Tongue (tissue), 2 donors: ENCODE data around the gene PADI2. TPM values are rescaled to one million over a fixed set of nuclear protein-coding genes. Genes with fewer than 3 reads are reported as not detected.

Experiments
- DNase-seq: peaks from one replicate; pipeline ENCODE4 v3.0.0-alpha.2; 2015
- total RNA-seq: library from RNA; depleted of rRNA; stranded (reverse); fragments of >200 nt; gene quantifications from one replicate; pipeline ENCODE4 v1.2.3, GENCODE V29; 2014

Gene PADI2
- total RNA-seq, 1 donor from 2014 or later, result 291 TPM

DNA sequence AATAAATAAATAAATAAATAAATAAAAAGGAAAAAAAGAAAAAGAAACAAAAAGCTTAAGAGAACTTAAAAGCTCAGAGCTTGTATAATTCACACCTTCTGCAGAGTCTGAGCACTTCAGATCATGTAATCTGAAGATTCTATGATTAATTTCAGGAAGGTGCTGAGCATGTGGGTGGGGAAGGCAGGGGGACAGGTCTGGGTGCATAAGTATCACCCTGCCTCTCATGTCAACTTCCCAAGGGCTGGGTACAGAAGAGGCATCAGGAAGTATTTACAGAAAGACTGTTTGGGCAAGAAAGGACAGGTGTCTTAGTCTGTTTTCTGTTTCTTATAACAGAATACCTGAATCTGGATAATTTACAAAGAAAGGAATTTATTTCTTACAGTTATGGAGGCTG, 20.4 kb upstream of the PADI2 start:
- no peak for DNase-seq

DNA sequence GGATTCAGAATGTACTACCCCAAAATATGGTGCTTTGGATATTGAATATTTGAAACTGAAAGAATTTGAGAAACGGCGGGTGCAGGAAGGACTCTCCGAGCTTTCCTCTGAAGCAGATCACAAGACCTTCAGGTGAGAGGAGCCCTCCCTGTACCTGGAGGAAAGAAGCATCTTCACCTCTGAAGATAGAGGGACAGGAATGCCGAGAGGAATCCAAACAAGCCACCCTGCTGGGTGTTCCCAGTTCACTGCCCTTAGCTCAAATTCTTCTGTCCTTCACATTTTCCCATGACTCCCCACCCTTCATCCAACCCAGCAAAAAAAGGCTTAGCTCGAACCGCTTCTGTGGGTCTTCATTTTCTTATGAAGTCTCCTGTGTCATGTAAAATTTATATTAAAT, 18.2 kb upstream of the PADI2 start:
- DNase-seq, result no peak

DNA sequence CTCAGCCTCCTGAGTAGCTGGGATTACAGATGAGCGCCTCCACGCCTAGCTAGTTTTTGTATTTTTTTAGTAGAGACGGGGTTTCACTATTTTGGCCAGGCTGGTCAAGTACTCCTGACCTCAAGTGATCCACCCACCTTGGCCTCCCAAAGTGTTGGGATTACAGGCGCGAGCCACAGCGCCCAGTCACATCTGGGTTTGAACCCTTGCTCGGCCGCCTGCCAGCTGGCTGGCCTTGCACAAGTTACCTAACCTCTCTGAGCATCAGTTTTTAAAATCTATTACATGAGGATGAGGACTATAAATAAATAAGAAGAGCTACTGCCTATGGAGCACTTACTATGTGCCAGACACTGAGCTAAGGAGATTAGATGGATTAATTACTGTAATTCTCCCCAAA, 17.7 kb upstream of the PADI2 start:
- no peak for DNase-seq

DNA sequence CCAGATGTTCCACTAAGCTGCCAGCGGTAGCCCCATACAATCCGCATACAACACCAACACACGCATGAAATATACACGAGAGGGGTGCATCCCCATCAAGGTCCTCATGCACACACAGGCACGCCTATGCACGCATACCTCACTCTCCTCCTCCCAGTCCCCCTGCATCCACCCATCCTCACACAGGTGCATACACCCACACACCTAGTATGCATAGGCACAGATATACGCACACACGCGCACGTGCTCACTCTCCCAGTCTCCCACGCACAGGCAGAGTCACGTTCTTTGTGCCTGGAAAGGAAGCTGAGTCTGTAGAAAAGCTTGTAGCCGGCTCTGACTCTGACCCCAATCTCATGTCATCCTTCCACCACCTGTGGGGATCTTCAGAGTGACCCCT, 16.9 kb upstream of the PADI2 start:
- DNase-seq, result no peak

DNA sequence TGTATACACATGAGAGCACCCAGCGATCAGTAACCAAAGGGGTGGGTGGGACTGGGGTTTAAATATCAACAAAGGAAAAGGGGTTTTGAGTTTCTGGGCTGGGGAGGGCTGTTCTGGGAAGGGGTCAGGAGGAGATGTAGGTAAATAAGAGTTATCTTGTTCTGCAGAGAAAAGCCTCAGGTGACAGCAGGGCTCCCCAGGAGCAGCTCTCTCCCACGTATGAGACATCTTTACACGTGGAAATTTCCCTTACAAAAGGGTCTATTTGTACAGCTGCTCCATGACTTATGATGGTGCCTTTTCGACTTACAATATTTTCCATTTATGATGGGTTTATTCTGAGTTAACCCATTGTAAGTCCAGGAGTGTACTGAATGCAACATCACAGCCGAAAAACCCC, 16.3 kb upstream of the PADI2 start:
- no peak for DNase-seq

DNA sequence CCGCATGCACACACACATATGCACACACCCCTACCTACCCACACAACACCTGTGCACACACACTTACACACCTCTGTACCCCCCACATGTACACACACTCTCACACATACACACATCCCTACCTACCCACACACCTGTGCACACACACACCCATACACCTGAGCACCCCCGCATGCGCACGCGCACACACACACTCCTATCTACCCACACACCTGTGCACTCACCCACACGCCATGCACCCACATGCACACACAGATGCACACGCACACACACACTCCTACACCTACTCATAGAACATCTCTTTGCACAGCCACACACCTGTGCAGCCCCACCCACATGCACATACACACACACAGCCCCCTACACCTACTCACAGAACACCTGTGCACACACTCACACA, 15.5 kb upstream of the PADI2 start:
- DNase-seq, result no peak

DNA sequence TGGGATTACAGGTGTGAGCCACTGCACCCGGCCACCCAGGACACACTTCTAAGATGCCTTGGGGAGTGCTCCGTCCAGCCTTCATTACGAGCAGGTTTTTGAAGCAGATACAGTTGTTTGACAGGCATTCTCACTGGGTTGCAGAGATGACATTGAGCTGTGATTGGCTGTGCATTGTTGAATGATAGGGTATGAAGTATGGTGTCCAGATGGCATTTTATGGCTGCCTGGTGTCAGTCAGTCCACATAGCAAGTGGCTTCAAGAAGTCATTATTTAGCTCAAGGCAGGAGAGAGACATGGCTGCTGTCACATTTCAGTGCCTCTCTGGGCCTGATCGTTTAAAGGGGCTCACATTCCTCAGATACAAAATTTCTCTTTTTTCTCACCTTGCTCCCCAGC, 14.8 kb upstream of the PADI2 start:
- no peak for DNase-seq

DNA sequence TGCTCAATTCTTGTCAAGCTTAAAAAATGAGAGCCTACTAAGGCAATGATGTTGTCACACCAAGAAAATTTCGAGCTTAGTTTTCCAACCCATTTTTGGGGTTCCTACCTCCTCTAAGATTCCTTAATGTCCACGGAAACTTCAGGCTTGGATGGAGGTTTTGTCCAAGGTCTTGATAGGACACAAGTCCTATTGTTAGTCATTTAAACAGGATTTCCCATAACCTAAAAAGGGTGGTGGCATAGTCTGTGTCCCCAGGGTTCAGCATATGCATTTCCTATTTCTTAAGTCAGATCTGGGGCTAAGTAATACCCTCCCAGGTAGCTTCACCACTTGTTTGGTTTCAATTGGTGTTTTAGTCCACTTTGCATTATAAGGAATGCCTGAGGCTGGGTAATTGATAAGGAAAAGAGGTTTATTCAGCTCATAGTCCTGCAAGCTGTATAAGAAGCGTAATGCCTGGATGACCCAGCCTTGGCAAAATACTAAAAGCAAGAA, 10.9 kb upstream of the PADI2 start:
- DNase-seq, result no peak

DNA sequence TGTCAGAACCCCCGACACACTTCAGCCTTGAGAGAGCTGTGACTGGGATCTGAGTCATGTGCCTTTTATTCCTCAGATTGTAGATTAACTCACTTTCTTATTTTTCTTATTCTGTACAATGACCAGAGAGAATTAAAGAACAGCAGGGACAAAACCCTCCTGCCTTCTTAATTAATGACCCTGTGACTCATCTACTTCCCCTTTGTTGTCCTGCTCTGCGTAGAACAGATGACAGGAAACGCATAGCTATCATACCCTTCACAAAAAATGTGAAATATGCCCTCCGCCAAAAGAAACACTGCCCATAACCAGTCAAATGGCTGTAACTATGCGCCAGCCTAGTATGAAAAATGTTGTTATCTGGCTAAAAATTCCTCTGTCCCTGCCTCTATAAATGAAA, 9.1 kb upstream of the PADI2 start:
- DNase-seq, result no peak

DNA sequence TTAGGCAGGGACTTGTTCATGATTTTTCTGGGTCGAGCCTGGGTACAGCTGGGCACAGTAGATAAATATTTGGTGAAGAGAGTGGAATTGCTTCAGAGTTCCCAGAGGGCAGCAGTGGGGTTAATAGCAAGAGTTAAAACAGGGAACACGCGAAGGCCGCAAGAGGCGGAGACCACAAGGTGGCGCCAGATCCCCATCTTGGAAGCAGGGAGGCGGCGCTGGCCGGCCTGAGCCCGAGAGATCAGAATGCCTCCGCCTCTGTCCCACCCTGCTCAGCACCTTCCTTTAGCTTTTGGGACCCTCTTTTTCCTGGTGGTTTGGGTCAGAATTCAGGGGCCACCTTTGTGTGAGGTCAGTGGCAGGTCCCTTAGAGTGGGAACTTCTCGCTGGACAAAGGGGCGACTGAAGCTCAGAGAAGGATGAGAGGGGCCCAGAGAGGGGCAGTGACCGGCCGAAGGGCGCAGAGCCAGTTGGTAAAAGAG, 6.5 kb upstream of the PADI2 start:
- peak; percentile 93 for DNase-seq

DNA sequence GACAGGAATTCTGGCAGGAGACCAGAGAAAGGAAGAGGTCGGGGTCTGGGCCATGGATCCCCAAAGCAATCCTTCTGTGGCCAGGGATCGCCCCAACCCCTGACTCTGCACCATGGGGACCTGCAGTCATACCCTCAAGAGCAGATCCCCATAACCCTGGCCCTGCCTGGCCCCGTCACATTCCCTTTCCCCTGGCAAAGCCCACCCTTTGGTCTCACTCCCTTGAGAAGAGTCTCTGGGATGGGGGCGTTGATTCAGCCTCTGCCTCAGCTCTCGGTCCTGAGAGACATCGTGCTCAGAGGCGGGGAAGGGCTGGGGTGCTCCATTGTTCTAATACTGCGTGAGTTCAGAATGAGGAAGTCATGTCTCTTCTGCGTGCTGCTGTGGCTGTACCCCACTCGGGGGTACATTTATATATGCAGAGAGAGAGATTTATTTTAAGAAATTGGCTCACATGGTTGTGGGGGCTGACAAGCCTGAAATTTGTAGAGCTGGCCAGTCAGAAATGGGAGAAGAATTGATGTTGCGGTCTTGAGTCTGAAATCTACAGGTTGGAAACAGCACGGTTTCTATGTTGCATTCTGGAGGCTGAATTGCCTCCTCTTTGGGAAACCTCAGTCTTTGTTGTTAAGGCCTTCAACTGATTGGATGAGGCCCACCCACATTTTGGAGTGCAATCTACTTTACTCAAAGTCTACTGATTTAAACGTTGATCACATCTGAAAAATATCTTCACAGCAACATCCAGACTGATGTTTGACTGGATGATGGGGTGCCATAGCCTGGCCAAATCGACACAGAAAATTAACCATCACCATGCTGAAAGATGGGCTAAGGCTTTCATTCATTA, 4.2 kb upstream of the PADI2 start:
- no peak for DNase-seq

DNA sequence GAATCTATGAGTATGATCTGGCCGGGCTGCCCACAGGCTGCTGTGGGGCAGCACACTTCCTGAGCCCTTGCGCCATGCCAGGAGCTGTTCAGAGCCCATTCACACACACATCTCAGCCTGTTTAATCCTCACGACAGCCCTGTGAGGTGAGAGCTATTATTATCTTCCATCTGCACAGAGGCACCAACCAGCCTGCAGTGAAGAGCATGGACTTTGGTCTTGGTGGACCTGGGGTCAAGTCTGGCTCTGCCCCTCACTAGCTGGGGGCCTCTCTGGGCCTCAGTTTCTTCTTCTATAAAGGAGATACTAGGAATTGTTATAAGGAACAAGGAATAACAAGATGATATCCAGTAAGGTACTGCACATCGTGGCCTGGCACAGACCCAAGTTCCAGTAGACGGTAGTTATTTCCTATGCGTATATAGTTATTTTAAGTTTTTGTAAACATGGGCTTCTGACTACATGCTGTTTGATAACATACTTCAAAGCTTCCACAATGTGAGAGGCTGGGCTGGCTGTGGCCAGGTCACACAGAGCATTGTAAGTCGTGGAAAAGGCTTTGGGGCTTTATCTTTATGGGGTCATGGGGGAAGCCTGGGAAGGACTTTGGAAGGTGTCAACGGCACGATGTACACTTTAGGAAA, 3.4 kb upstream of the PADI2 start:
- peak; percentile 58 for DNase-seq

DNA sequence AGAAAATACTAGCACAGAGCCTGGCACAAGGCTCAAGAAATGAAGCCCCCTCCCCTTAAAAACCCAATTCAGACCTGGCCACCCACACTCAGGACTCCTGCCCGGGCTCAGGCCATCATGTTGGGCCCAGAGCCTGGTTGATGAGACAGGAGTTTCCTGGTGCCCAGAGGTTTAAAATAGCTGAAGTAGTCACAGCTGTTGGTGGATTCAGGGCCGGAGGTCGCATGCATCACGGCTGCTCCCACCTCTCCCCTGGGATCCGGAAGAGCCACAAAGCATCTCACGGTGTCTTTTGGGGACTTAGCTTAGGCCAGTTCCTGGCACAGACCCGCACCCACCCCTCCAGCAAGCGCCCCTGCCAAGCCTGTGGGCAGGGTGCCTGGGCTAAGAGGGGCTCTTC, 2.6 kb upstream of the PADI2 start:
- peak; percentile 73 for DNase-seq

DNA sequence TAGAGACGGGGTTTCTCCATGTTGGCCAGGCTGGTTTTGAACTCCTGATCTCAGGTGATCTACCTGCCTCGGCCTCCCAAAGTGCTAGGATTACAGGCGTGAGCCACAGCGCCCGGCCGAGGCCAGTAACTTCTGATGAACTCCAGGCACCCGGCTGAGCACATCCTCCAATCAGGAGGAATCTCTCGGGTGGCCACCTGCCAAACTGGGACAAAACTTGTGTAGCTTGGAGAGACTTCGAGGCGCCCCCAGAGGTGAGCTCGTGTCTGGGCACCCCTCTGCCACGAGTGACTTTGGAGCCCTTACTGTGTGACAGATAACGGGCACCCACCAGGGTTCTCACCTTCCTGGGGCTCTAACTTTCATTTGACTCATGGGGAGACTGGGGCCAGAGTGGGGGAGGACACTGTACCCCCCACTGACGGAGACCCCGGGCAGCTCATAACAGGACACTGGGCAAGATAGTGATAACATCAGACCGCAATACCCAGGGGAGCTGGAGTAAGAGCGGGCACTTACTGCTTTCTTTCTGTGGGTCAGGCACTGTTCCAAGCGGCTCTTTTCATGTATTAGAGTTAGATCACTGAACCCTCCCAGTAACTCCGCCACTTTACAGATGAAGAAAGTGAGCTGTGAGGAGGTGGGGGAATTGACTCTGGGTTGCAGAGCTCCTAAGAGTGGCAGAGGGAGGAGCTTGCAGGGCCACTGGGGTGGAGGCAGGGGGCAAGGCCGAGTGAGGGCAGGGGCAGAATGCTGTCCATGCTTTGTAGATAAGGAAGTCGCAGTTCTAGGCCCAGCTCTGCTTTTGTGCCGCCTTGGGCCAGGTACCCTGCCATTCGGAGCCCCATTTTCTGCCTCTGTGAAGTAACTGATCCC, 1.9 kb upstream of the PADI2 start:
- DNase-seq, result peak; percentile 73

DNA sequence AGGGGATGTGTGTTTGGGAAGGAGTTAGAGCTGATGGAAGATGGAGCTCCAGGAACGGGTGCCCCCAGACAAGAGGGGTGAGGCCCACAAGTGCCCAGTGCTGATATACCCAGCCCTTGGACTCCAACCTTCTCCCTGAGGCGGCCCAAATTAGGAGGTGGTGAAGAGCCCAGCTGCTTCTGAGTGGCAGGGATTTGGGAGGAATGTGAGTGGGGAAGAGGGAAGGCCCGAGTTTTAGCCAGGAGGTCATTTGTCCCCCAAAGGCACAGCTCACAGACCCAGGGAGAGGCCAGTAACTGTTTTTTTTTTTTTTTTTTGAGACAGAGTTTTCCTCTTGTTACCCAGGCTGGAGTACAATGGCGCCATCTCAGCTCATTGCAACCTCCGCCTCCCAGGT, 1.2 kb upstream of the PADI2 start:
- DNase-seq, result peak; percentile 58

DNA sequence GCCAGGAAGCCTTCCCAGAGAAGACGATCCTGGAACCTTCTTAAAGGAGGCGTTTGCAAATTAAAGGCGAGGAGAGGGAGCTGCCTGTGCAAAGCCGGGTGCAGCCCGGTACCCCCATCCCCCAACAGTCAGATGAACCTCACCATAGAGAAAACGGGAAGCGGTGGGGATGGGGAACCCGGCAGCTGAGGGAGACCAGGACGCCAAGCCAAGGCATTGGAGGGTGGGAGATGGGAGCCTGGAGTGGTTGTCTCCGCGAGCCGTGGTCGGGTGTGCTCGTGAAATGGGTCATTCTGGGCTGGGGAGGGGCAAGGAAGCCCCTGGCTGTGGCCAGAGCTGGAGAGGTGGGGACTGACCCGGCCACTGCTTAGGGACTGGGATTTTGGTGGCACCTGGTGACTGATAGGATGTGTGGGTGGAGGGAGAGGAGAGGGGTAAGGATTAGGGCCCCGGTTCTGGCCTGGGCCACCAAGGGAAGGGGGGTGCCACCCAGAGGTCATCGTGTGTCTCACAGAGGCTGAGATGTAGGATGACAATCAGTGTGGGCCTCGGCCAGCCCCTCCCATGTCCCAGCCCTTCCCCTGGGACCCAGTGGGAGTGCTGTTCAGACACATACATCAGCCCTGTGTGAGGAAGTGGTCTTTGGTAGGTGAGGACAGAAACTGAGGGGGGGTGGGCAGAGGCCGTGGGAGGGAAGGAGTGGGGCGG, 676 bp upstream of the PADI2 start:
- no peak for DNase-seq

DNA sequence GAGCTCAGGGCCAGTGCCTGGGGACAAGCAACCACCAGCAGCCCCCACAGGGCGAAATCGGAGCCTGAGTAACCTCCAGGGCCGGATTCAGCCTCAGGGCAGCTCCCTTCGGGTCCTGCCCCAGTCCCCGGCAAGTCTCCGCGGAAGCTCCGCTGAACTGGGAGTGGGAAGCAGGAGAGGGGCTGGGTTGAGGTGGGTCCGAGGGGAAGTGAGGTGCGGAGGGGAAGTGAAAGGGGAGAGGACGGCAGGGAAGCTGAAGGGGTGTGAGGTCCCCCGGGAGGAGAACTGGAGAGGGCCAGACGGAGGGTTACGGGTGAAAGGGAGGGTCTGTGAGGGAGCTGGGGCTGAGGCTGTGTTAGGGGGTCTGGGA, 560 bp downstream of the PADI2 start:
- no peak for DNase-seq

DNA sequence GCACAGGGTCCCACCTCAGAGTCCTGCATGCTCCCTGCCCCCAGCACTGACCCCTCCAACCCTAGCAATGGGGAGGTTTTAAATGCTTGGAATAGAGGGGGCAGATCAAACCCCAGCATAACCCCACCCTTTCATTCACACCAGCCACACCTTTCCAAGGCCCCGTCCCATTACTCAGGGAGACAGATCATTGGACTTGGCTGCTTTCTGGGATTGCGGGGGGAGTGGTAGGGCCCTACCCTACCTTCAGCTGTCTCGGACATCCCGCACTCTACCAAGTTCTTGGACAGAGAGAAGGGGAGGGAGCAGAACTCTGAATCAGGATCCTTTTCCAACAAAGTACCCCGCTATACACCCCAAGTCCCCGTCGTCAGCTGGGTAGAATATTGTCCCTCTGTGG, 983 bp downstream of the PADI2 start:
- no peak for DNase-seq

DNA sequence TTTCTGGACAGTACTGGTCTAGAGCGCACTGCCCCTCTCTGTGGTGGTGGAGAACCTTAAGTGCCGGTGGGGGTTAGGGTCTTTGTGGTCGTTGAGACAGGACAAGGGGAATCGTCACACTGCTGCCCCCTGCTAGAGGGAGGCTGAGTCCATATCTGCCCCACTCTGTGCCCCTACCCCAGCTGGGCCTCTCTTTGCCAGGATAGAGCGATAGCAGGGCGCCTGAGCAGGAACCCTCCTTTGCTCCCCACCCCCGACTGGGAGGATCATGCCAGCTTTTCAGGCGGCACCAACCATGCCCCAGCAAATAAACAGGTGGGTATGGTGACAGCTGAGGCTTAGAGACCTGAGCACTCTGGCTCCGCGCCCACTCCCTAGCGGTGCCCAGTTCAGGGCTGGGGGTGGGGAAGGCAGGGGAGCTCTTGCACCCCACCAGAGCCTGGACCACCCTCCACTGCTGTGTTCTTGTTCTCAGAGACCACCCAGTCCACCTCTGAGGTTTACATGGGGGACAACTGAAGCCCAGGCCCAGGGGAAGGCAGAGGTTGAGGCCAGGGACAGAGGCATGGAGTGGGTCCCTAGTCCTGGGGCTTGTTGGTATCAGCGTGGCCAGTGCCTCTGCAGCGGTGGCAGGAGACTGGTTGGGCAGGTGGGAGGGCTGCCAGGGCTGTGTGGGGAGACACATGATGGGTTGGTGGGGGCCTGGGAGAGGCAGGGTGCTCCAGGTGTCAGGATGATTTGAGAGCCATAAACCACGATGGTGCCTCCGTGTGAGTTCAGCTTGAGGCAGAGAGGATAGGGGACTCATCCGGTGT, 1.6 kb downstream of the PADI2 start:
- DNase-seq, result peak; percentile 79

DNA sequence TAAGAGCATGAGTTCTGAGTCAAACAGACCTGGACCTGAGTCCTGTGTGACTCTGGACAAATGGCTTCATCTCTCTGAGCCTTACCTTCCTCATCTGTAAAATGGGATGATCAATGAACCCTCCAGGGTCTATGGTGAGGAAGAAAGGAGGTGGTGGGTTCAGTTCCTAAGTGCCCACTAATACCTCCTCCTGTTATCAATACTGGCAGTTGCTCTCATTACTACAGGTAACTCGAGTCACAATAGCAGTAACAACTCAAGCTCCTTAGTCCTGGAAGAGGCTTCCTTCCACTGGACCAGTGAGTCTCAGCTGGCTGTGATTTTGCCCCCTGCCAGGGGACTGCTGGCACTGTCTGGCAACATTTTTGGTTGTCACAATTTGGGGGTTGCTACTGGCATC, 2.6 kb downstream of the PADI2 start:
- DNase-seq, result no peak

DNA sequence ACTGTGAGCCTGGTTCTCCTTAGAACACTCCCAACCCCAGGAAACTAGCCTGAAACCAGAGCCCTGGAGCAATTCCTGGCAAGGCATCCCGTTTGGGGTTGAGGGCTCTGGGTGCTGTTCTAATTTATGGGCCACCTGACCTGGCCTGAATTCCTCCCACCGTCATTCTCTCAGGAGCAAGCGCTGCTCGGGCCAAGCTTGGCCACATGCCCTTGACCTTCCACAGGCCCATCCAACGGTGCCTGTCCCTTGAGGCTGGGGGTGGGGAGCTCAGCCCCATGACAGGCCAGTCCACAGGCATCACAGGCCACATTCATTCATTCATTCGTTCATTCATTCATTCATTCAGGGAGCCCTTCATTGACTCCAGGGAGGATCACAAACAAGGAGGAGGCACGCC, 5.3 kb downstream of the PADI2 start:
- no peak for DNase-seq
